Stimulated activated CD4-positive, alpha-beta T cell treated with anti-CD3 and anti-CD28 coated beads, Interleukin-15, amount 100 ng/mL, for 24 hours (primary cell): ENCODE results near the gene HELT.
"Not testable (repeated sequence)": the region's sequence is repeated elsewhere in the genome, so short reads cannot be mapped to it uniquely, and the experiment has no call there.

Experiments
- DNase-seq: peaks from one replicate; pipeline ENCODE4 v3.0.0-alpha.2; 2020

HELT gene

GRCh38 chr4:185017964-185018772, at the start of gene HELT:
TSS of gene HELT (plus strand) at chr4:185018490. CDS start at chr4:185018929, 439 bp downstream.
- DNase-seq, result no peak

GRCh38 chr4:184968784-184969201, 49.5 kb upstream of the HELT start:
- no peak for DNase-seq

GRCh38 chr4:184969610-184970009, 48.7 kb upstream of the HELT start:
- DNase-seq, result no peak

GRCh38 chr4:184972991-184973390, 45.3 kb upstream of the HELT start:
- DNase-seq, result no peak

- DNase-seq, result not testable (repeated sequence)
These were observed 41.9 kb upstream of the HELT start for GRCh38 chr4:184976348-184976747.

GRCh38 chr4:184977747-184978146, 40.5 kb upstream of the HELT start:
- no peak for DNase-seq

- no peak for DNase-seq
These were observed 40.1 kb upstream of the HELT start for GRCh38 chr4:184978211-184978610.

- DNase-seq, result no peak
These were observed 38.7 kb upstream of the HELT start for GRCh38 chr4:184979461-184980124.

- DNase-seq, result no peak
These were observed 38.0 kb upstream of the HELT start for GRCh38 chr4:184980261-184980660.

- DNase-seq, result peak; percentile 82
These were observed 34.5 kb upstream of the HELT start for GRCh38 chr4:184983672-184984356.

GRCh38 chr4:184987493-184988031, 30.7 kb upstream of the HELT start:
- no peak for DNase-seq

- DNase-seq, result no peak
These were observed 29.7 kb upstream of the HELT start for GRCh38 chr4:184988611-184989010.

GRCh38 chr4:184989283-184989682, 29.0 kb upstream of the HELT start:
- DNase-seq, result not testable (repeated sequence)

GRCh38 chr4:184990131-184990530, 28.2 kb upstream of the HELT start:
- not testable (repeated sequence) for DNase-seq

GRCh38 chr4:184991860-184992259, 26.4 kb upstream of the HELT start:
- no peak for DNase-seq

- no peak for DNase-seq
These were observed 25.9 kb upstream of the HELT start for GRCh38 chr4:184992422-184992821.

- no peak for DNase-seq
These were observed 25.0 kb upstream of the HELT start for GRCh38 chr4:184993247-184993646.

GRCh38 chr4:184994010-184994622, 24.2 kb upstream of the HELT start:
- DNase-seq, result no peak

- DNase-seq, result no peak
These were observed 23.7 kb upstream of the HELT start for GRCh38 chr4:184994623-184995010.

- not testable (repeated sequence) for DNase-seq
These were observed 20.6 kb upstream of the HELT start for GRCh38 chr4:184997656-184998055.

GRCh38 chr4:185002784-185003183, 15.5 kb upstream of the HELT start:
- no peak for DNase-seq

GRCh38 chr4:185003596-185004351, 14.5 kb upstream of the HELT start:
- no peak for DNase-seq
